ENCODE results near the gene AKAP6.

The AKAP6 gene

GRCh38 chr14:32332415-32333316, 3.6 kb downstream of the AKAP6 start:
- no peak for DNase-seq (ENCODE audit: low read depth in 2 of 2)

- no peak for DNase-seq (ENCODE audit: low read depth in 2 of 2)
Measured at GRCh38 chr14:32336702-32337101, 7.6 kb downstream of the AKAP6 start.

- no peak for DNase-seq (ENCODE audit: low read depth in 2 of 2)
Measured at GRCh38 chr14:32337759-32338158, 8.7 kb downstream of the AKAP6 start.

- no peak for DNase-seq (ENCODE audit: low read depth in 2 of 2)
Measured at GRCh38 chr14:32339188-32339587, 10.1 kb downstream of the AKAP6 start.

GRCh38 chr14:32341947-32342846, 13.1 kb downstream of the AKAP6 start:
- no peak for DNase-seq (ENCODE audit: low read depth in 2 of 2)

GRCh38 chr14:32342847-32343194, 13.7 kb downstream of the AKAP6 start:
- no peak for DNase-seq (ENCODE audit: low read depth in 2 of 2)

- no peak for DNase-seq (ENCODE audit: low read depth in 2 of 2)
Measured at GRCh38 chr14:32343926-32344430, 14.9 kb downstream of the AKAP6 start.

- no peak for DNase-seq (ENCODE audit: low read depth in 2 of 2)
Measured at GRCh38 chr14:32345311-32345791, 16.3 kb downstream of the AKAP6 start.

- DNase-seq (ENCODE audit: low read depth in 2 of 2): no peak
Measured at GRCh38 chr14:32349322-32349721, 20.2 kb downstream of the AKAP6 start.

GRCh38 chr14:32350020-32350419, 20.9 kb downstream of the AKAP6 start:
- DNase-seq (ENCODE audit: low read depth in 2 of 2): no peak

- DNase-seq (ENCODE audit: low read depth in 2 of 2): no peak
Measured at GRCh38 chr14:32352631-32353030, 23.5 kb downstream of the AKAP6 start.

- DNase-seq (ENCODE audit: low read depth in 2 of 2): no peak
Measured at GRCh38 chr14:32354716-32355115, 25.6 kb downstream of the AKAP6 start.

- no peak for DNase-seq (ENCODE audit: low read depth in 2 of 2)
Measured at GRCh38 chr14:32358781-32359180, 29.7 kb downstream of the AKAP6 start.

- DNase-seq (ENCODE audit: low read depth in 2 of 2): no peak
Measured at GRCh38 chr14:32361674-32362073, 32.6 kb downstream of the AKAP6 start.

- no peak for DNase-seq (ENCODE audit: low read depth in 2 of 2)
Measured at GRCh38 chr14:32363761-32364160, 34.7 kb downstream of the AKAP6 start.

GRCh38 chr14:32364941-32365340, 35.8 kb downstream of the AKAP6 start:
- DNase-seq (ENCODE audit: low read depth in 2 of 2): no peak

- no peak for DNase-seq (ENCODE audit: low read depth in 2 of 2)
Measured at GRCh38 chr14:32366256-32366879, 37.3 kb downstream of the AKAP6 start.

GRCh38 chr14:32366986-32367385, 37.9 kb downstream of the AKAP6 start:
- DNase-seq (ENCODE audit: low read depth in 2 of 2): no peak

- no peak for DNase-seq (ENCODE audit: low read depth in 2 of 2)
Measured at GRCh38 chr14:32367516-32367915, 38.4 kb downstream of the AKAP6 start.

GRCh38 chr14:32368107-32368506, 39.0 kb downstream of the AKAP6 start:
- no peak for DNase-seq (ENCODE audit: low read depth in 2 of 2)

- peak; percentile 36 to 44 for DNase-seq (ENCODE audit: low read depth in 2 of 2)
Measured at GRCh38 chr14:32370714-32371113, 41.6 kb downstream of the AKAP6 start.

GRCh38 chr14:32372154-32372553, 43.1 kb downstream of the AKAP6 start:
- peak; percentile 89 to 93 for DNase-seq (ENCODE audit: low read depth in 2 of 2)

Data from fibroblast of skin of left biceps (primary cell).